H1 (cell line): ENCODE data around the gene LRRC74B. TPM values are rescaled to one million over a fixed set of nuclear protein-coding genes. Genes with fewer than 3 reads are reported as not detected.

Experiments used
- BACH1 ChIP-seq: IDR thresholded peaks from 2 replicates; pipeline ENCODE4 v1.6.1; 2012; ENCODE audit warnings: low read length, improper control_type of control experiment
- CBX5 ChIP-seq: fragments of 300-800, 300-1000 bp; sonication (generic); IDR thresholded peaks from 2 replicates; pipeline ENCODE4 v1.7.1; 2016; ENCODE audit warnings: antibody characterized with exemption, low read length, low read depth
- CHD7 ChIP-seq: fragments of 300-600 bp; sonication (generic); IDR thresholded peaks from 2 replicates; pipeline ENCODE4 v1.7.1; 2012; ENCODE audit warnings: low read length, moderate library complexity, mild to moderate bottlenecking, inconsistent platforms; ENCODE audit not compliant: insufficient replicate concordance
- JUN ChIP-seq: IDR thresholded peaks from 2 replicates; pipeline ENCODE4 v1.6.1; 2011; ENCODE audit warnings: low read depth, mild to moderate bottlenecking, improper control_type of control experiment, low read length
- polyA plus RNA-seq, 7 experiments: library from polyadenylated mRNA; depleted of rRNA in 3 of 7; stranded (reverse) in 5 of 7; unstranded in 2 of 7; fragments of >200 nt in 5 of 7; fragments of 200-250 nt in 2 of 7; gene quantifications; 1 replicate in 5 of 7; 2 replicates in 1 of 7; 4 replicates in 1 of 7; pipeline versions ENCODE4 v1.2.1 to v1.2.3, GENCODE V29; 2011 to 2013; ENCODE audit warnings: missing spikeins in 2 of 7, mixed read lengths in 2 of 7
- total RNA-seq: library from RNA; stranded (reverse); fragmentation: NEBNext Ultra II Directional; extraction: Animal tissue kit (Norgen Biotek cat#: 25700); gene quantifications from 2 replicates; pipeline ENCODE4 v1.2.1, GENCODE V29; 2021

LRRC74B gene
- total and polyA plus RNA-seq, 2 of the 8 experiments (the other 6 are each of a cell fraction or from before 2014, with no cell fraction given) = not detected

GRCh38 chr22:21001601-21002325, 44.0 kb upstream of the LRRC74B start, which contains the start of gene THAP7 (continued):
- no peak for TF ChIP-seq CHD7
- TF ChIP-seq JUN = no peak
- TF ChIP-seq BACH1 = no peak
- no peak for TF ChIP-seq CBX5
